HL-60 (cell line): ENCODE data around the gene PRRC2C.

Source experiments
- DNase-seq, 2 experiments: peaks; one replicate each; pipeline ENCODE4 v3.0.0-alpha.2; 2010 to 2020; ENCODE audit warnings: low read depth in 1 of 2, low spot score in 1 of 2
- H3K27ac ChIP-seq: fragments of 250-450 bp; sonication (Bioruptor Pico); replicated peaks from 2 replicates; pipeline ENCODE4 v1.5.1; 2020; ENCODE audit warnings: mild to moderate bottlenecking, moderate library complexity
- H3K27me3 ChIP-seq: fragments of 250-450 bp; sonication (Bioruptor Pico); 2 replicates; pipeline ENCODE4 v1.5.1; 2021; ENCODE audit warnings: mild to moderate bottlenecking, moderate library complexity; ENCODE audit not compliant: insufficient read depth, poor library complexity, severe bottlenecking
- H3K4me3 ChIP-seq: replicated peaks from 2 replicates; pipeline ENCODE4 v1.5.1; 2011; ENCODE audit warnings: mild to moderate bottlenecking, control low read depth, low read length; ENCODE audit not compliant: insufficient read depth
- GABPA ChIP-seq: IDR thresholded peaks from 2 replicates; pipeline ENCODE4 v1.6.1; 2012; ENCODE audit warnings: low read depth
- POLR2AphosphoS5 ChIP-seq: IDR thresholded peaks from 2 replicates; pipeline ENCODE4 v1.6.1; 2012; ENCODE audit warnings: low read depth
- SPI1 ChIP-seq: IDR thresholded peaks from 2 replicates; pipeline ENCODE4 v1.6.1; 2012; ENCODE audit warnings: low read depth, mild to moderate bottlenecking, borderline replicate concordance
- TF ChIP-seq, protein P1 (sequence below): IDR thresholded peaks from 2 replicates; pipeline ENCODE4 v1.6.1; 2012; ENCODE audit warnings: low read depth; ENCODE audit not compliant: insufficient replicate concordance
- TF ChIP-seq, protein P2 (sequence below): IDR thresholded peaks from one replicate; pipeline ENCODE4 v1.5.1; 2011; ENCODE audit warnings: low read length, control low read depth, inconsistent platforms; ENCODE audit not compliant: insufficient read depth

The PRRC2C gene

DNA sequence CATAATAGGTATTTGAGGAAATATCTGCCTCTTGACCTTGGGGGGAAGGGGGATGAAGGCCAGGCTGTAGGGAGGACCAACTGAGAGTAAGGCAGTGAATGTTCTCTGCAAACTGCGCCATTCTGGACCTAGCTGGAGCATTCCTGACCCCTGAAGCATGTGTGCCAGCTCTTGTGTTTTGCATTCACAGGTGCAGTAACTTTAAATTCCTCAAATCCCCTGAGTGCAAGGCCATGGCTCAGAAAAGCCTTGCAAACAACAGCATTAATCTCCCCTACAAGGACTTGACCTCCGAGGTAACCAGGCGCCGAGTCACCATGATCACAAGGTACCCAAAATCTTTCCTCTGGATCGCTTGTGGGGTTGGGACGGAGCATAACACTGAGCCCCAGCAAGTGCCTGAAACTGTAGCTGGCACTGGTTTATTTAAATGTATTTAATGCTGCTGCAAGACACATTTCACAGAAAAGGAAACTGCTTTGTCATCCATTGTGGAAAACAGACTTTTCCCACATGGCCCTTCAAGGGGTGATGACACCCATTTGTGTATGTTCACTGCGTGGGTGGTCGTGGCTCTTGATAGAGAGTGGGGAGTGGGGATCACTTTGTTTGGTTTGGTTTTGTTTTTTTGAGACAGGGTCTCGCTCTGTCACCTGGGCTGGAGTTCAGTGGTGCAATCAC is 138.5 kb downstream of the PRRC2C start:
- H3K27ac ChIP-seq, result no peak overlapping the region
- no peak overlapping the region for H3K4me3 ChIP-seq
- DNase-seq, result no peak
- H3K27me3 ChIP-seq, result peaks cover 2% of the 10 kb centered on the region
- TF ChIP-seq SPI1, result no peak
- TF ChIP-seq, protein P1, sequence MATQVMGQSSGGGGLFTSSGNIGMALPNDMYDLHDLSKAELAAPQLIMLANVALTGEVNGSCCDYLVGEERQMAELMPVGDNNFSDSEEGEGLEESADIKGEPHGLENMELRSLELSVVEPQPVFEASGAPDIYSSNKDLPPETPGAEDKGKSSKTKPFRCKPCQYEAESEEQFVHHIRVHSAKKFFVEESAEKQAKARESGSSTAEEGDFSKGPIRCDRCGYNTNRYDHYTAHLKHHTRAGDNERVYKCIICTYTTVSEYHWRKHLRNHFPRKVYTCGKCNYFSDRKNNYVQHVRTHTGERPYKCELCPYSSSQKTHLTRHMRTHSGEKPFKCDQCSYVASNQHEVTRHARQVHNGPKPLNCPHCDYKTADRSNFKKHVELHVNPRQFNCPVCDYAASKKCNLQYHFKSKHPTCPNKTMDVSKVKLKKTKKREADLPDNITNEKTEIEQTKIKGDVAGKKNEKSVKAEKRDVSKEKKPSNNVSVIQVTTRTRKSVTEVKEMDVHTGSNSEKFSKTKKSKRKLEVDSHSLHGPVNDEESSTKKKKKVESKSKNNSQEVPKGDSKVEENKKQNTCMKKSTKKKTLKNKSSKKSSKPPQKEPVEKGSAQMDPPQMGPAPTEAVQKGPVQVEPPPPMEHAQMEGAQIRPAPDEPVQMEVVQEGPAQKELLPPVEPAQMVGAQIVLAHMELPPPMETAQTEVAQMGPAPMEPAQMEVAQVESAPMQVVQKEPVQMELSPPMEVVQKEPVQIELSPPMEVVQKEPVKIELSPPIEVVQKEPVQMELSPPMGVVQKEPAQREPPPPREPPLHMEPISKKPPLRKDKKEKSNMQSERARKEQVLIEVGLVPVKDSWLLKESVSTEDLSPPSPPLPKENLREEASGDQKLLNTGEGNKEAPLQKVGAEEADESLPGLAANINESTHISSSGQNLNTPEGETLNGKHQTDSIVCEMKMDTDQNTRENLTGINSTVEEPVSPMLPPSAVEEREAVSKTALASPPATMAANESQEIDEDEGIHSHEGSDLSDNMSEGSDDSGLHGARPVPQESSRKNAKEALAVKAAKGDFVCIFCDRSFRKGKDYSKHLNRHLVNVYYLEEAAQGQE, result no peak
- TF ChIP-seq, protein P2, sequence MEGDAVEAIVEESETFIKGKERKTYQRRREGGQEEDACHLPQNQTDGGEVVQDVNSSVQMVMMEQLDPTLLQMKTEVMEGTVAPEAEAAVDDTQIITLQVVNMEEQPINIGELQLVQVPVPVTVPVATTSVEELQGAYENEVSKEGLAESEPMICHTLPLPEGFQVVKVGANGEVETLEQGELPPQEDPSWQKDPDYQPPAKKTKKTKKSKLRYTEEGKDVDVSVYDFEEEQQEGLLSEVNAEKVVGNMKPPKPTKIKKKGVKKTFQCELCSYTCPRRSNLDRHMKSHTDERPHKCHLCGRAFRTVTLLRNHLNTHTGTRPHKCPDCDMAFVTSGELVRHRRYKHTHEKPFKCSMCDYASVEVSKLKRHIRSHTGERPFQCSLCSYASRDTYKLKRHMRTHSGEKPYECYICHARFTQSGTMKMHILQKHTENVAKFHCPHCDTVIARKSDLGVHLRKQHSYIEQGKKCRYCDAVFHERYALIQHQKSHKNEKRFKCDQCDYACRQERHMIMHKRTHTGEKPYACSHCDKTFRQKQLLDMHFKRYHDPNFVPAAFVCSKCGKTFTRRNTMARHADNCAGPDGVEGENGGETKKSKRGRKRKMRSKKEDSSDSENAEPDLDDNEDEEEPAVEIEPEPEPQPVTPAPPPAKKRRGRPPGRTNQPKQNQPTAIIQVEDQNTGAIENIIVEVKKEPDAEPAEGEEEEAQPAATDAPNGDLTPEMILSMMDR, result no peak
- TF ChIP-seq POLR2AphosphoS5, result no peak
- no peak for TF ChIP-seq GABPA

DNA sequence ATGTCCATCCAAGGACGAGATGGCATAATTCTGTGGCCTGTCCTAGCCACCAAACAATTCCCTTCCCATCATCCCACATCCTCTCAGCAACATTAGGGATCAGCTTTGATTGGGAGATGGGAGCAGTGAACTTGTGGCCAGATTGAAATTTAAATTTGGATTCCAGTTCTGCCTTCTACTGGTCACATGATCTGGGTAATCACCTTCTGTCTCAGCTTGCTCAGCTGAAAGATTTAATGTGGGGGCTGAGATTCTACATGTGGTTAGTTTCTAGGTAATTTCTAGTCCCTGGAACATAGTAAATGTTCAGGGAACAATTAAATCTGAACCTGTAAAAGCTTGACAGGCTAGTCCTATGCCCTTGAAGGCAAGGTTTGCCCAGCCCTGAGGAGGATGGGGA is 139.9 kb downstream of the PRRC2C start:
- no peak for DNase-seq
- Histone ChIP-seq H3K27me3 (peaks cover under 1% of the 10 kb centered on the region), H3K27ac (no peak overlapping the region), H3K4me3 (no peak overlapping the region)
- TF ChIP-seq, protein P2, result no peak
- TF ChIP-seq SPI1, result no peak
- no peak for TF ChIP-seq POLR2AphosphoS5
- TF ChIP-seq, protein P1, result no peak
- no peak for TF ChIP-seq GABPA

DNA sequence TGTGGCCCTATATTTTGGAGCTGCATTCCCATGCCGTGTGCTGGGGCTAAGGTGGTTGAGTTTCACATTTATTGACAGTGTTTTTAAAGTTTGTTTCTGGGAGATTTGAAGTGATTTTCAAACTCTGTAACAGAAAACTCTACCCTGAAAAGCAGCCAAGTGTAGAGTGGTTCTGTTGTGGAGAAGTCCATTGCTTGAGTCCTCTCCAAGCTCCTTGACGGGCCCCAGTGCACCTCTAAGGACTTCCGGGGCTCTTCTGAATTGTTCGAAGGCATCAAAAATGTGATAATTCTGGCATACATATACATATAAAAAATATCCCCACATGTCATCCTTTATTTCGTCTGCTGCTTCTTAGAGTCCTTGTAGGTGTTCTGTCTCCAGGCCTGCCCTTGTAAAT is 141.7 kb downstream of the PRRC2C start:
- TF ChIP-seq GABPA (no peak), POLR2AphosphoS5 (no peak), SPI1 (no peak)
- TF ChIP-seq, protein P2, result no peak
- TF ChIP-seq, protein P1, result no peak
- DNase-seq, result no peak
- H3K4me3 ChIP-seq, result no peak overlapping the region
- H3K27ac ChIP-seq, result no peak overlapping the region
- H3K27me3 ChIP-seq, result no peaks in the 10 kb centered on the region
